GM21515 (cell line): ENCODE data around the gene EBF3.

ENCODE experiments used
- ATAC-seq: cut with Tn5 transposase; IDR thresholded peaks from one replicate; pipeline ENCODE4 v1.9.1; 2021; ENCODE audit not compliant: unreplicated experiment

EBF3 gene

DNA sequence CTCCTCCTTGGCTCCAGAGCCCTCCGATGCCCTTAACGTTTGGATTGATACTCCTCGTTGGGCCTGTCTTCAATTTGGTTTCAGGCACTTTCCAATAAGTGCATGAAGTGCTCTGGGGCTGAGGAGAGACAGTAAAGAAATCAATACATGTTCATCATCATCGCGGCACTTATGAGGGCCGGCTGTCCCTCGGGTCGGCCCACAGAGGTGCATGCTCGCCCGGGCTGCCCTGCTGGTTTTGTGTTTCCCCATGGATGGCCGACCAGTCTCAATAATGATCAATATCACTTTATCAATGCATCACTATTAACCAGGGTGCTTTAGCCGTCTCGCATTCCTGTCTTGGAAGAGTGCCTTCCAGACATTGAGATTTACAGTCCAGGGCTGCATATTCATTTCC, 154.2 kb downstream of the EBF3 start:
- ATAC-seq, result no peak

- ATAC-seq, result no peak
Observed at GRCh38 chr10:129809431-129809830, 154.6 kb downstream of the EBF3 start.

DNA sequence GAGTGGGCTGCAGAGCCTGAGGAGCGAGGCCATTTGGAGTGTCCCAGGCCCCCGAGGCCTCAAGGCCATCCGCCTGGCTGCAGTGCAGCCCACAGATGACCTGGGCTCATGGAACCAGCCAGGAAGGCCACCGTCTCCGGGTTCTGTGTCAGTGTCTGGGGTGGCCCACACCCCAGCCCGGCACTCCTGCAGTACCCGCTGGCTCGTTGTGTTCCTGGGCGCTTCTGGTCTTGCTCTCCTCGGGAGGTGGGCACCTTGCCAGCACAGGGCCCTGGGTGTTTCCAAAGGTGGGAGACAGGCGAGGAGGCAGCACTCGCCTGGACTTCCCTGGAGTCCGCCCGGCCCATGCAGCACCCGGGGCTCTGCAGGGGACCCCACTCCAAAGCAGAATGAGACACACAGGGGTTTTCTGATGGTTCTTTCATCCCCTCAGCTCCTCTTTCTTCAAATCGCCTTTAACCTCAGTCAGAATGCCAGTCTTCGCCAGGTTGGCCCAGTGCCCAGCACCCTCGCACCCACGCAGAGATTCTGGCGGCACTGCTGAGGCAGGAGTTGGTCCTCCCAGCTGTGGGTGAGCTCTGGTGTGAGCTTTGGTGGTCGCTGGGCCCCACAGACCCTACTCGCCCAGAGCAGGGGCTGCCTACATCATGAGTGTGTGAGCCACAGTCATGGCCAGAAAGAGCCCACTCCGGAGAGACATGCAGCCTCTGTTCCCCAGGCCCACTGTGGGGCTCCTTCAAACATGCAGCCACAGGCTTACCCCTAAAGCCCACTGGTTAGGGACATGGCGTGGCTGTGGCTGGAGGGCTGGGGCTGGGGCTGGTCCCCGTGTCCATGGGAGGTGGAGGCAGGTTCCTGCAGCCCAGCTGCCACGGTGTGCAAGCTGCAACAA, 155.7 kb downstream of the EBF3 start:
- no peak for ATAC-seq

- ATAC-seq, result no peak
Observed at GRCh38 chr10:129807211-129807610, 156.9 kb downstream of the EBF3 start.

- ATAC-seq, result no peak
Observed at GRCh38 chr10:129800796-129801340, 163.2 kb downstream of the EBF3 start.

- ATAC-seq, result no peak
Observed at GRCh38 chr10:129799942-129800341, 164.1 kb downstream of the EBF3 start.

DNA sequence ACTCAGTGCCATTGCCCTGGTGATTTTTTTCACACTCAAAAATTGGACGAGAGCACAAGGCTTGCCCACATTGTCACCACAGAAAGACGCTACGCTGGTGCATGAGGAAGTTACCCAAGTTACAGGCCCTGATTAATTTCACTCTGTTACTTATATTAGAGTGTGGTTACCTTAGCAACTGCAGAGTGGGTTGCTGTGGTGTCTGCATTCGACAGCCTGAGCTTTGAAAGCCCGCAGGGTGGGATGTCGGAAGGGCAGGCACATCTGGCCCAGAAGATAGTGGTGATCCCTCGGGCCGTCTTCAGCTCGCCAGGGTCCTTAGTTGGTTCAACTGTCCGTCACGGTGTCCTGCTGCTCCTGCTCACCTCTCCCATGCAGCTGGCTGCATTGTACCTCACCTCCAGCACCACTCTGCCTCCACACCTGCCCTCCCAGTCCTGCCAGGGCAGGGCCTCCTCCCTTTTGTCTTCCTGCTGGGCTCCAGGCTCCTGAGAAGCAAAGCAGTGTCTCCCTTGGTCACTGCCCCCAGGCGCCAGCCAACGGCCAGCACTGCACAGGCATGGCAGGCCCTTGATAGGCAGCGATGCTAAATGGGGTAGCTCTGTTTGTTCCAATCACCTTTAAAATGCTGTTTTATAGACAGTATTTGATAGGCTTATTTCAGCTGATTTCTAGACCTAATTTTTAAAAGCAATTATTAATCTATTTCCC, 167.2 kb downstream of the EBF3 start:
- ATAC-seq, result no peak

DNA sequence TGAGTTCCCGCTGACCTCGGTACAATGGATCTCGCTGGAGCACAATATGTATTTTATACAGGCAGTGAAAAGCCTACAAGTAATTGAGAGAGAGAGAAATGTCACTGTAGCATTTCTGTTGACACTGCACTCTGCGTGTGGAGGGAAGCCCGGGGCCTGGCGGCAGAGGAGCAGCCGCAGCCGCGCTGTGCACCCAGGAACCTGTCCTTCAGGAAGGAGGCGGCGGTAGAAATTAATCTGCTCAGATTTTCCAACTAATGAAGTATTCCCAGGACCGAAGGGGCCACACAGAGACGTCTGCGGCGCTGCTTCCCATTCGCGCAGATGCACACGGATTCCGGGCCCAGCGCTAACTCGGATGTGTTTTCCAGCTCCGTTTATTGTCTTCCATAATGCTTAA, 170.1 kb downstream of the EBF3 start:
- ATAC-seq, result no peak

DNA sequence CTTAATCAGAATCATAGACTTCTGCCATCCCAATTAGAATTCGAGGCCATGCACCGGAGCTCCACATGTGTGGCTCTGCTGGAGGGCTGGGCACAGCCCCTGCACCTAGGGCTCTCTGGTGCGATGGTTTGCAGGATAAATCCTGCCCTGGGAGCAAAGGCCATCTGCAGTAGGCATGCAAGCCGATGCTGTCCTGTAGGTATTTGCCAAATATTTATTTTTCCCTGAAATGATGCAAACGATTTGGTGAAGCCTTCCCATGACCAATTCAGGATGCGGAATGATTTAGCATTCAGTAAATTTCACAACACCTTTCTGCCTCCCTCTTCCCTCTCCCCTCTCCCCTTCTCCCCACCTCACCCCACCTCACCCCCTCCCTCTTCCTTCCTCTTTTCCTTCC, 170.6 kb downstream of the EBF3 start:
- no peak for ATAC-seq

- ATAC-seq, result no peak
Observed at GRCh38 chr10:129792864-129793263, 171.2 kb downstream of the EBF3 start.

GRCh38 chr10:129792141-129792540, 171.9 kb downstream of the EBF3 start:
- no peak for ATAC-seq

DNA sequence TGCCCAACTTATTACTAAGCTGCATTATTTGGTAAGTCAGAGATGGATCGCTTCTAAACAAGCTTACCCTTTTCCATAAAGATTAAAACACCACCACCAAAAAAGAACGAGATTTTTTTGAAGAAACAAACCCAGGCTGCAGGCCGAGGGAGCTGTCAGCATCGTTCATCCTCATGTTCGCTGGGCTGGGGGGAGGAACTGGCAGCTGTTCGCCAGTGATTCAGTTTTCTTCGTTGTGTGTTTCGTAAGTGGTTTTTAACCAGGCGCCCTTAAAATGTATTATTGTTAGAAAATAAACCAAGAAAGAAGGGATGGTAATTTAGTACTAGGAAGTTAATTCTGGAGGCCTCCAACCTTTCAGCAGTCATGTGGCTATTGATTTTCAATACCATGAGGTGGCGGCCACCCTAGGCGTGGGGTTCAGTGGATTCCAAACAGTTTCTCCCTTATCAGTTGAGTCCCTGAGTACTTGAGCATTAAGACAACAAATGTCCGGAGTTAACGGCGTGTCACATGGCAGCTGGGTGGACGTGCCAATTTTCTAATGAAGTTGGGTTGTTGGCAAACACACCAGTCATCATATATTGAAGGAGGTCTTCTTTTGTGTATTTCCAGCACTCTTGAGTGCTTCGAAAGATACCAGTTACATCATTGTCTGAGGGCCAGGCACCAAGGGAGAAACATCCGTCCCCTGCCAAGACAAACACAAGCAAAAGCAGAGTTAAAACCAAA, 173.2 kb downstream of the EBF3 start:
- ATAC-seq, result no peak

GRCh38 chr10:129788215-129788614, 175.9 kb downstream of the EBF3 start:
- no peak for ATAC-seq

DNA sequence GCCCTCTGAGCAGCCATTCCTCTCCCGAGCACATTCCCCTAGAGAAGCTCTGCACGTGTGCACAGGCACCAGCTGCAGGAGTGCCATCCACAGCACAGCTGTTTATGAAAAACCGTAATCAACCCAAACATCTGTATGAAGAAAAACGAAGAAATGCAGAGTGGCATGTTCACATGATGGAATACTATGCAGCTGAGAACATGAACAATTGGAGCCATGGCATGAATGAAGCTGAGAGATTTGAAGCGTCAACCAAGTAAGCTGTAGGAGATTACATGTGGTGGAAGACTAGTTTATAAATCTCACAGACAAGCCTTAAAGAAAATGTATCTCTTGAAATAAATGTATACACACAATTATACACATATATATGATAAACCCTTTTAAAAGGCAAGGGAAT, 176.5 kb downstream of the EBF3 start:
- no peak for ATAC-seq

- ATAC-seq, result no peak
Observed at GRCh38 chr10:129786216-129786615, 177.9 kb downstream of the EBF3 start.

DNA sequence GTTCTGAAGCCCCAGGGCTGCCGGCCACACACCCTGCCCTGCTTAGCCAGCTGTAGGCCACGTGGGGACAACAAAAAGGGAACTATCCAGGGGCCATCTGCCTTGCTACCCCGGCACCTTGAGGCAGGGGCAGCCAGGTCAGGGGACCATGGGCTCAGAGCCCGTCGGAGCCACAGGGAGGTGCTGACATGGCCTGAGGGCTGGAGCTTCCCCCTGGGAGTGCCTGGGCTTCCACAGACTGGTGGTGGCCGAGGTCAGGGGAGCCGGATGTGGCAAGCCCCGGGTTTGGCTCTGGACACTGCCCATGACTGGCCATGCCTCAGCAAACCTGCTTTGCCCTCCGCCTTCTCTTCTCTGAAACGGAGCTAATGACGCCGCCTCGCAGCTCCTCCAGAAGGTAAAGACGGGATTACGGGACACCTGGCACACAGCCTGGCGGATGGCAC, 178.5 kb downstream of the EBF3 start:
- no peak for ATAC-seq
